Neuronal stem cell (in vitro differentiated cells): Measurements from ENCODE around the gene RAMP2.
"Not testable (repeated sequence)": the region's sequence is repeated elsewhere in the genome, so short reads cannot be mapped to it uniquely, and the experiment has no call there.

Source experiments
- DNase-seq: peaks from one replicate; pipeline ENCODE4 v3.0.0-alpha.2; 2013; ENCODE audit warnings: low spot score
- H2AFZ ChIP-seq: one replicate; pipeline ENCODE4 v1.6.1; 2013; ENCODE audit warnings: mild to moderate bottlenecking, low read length, inconsistent platforms
- H2AK5ac ChIP-seq: 2 replicates; pipeline ENCODE4 v1.6.1; 2013; ENCODE audit warnings: low read depth, mild to moderate bottlenecking, inconsistent platforms, low read length, moderate library complexity, mixed read lengths
- H2BK120ac ChIP-seq: 2 replicates; pipeline ENCODE4 v1.6.1; 2013; ENCODE audit warnings: low read depth, mild to moderate bottlenecking, inconsistent platforms, low read length, moderate library complexity, mixed read lengths
- H2BK12ac ChIP-seq: one replicate; pipeline ENCODE4 v1.6.1; 2013; ENCODE audit warnings: low read length, inconsistent platforms
- H2BK15ac ChIP-seq: 2 replicates; pipeline ENCODE4 v1.6.1; 2013; ENCODE audit warnings: mild to moderate bottlenecking, low read length, inconsistent platforms, mixed read lengths
- H2BK5ac ChIP-seq: one replicate; pipeline ENCODE4 v1.6.1; 2013; ENCODE audit warnings: inconsistent platforms, mild to moderate bottlenecking, low read length, moderate library complexity
- H3K14ac ChIP-seq: one replicate; pipeline ENCODE4 v1.6.1; 2013; ENCODE audit warnings: low read length, inconsistent platforms
- H3K18ac ChIP-seq: 2 replicates; pipeline ENCODE4 v1.6.1; 2013; ENCODE audit warnings: low read length, inconsistent platforms
- H3K23ac ChIP-seq: 2 replicates; pipeline ENCODE4 v1.6.1; 2013; ENCODE audit warnings: low read depth, mild to moderate bottlenecking, mixed read lengths, low read length, inconsistent platforms; ENCODE audit not compliant: poor library complexity
- H3K27ac ChIP-seq: replicated peaks from 3 replicates; pipeline ENCODE4 v1.5.1; 2013; ENCODE audit warnings: low read length, inconsistent platforms
- H3K27me3 ChIP-seq, 3 experiments: 2 replicates each; pipeline ENCODE4 v1.6.1; 2013; ENCODE audit warnings: low read length in 3 of 3, mild to moderate bottlenecking in 2 of 3, inconsistent platforms in 1 of 3, low read depth in 1 of 3, mixed read lengths in 1 of 3, moderate library complexity in 1 of 3; ENCODE audit not compliant: control insufficient read depth in 3 of 3, insufficient read depth in 3 of 3
- H3K36me3 ChIP-seq, 2 donors: replicated peaks in 1 of 2; 2 replicates each; pipeline ENCODE4 v1.6.1; 2013; ENCODE audit warnings: low read length in 2 of 2; ENCODE audit not compliant: control insufficient read depth in 2 of 2, insufficient read depth in 2 of 2
- H3K4ac ChIP-seq: 2 replicates; pipeline ENCODE4 v1.6.1; 2013; ENCODE audit warnings: inconsistent platforms, mild to moderate bottlenecking, low read length, moderate library complexity
- H3K4me1 ChIP-seq, 2 donors: 1 replicate in 1 of 2; 2 replicates in 1 of 2; pipeline ENCODE4 v1.6.1; 2013; ENCODE audit warnings: low read length in 2 of 2, low read depth in 1 of 2; ENCODE audit not compliant: control insufficient read depth in 2 of 2, insufficient read depth in 1 of 2
- H3K4me2 ChIP-seq: one replicate; pipeline ENCODE4 v1.6.1; 2013; ENCODE audit warnings: mild to moderate bottlenecking, low read length, inconsistent platforms; ENCODE audit not compliant: insufficient read depth, poor library complexity, severe bottlenecking
- H3K4me3 ChIP-seq, 2 donors: 2 replicates each; pipeline ENCODE4 v1.5.1; 2013; ENCODE audit warnings: low read length in 2 of 2, mild to moderate bottlenecking in 2 of 2, inconsistent platforms in 1 of 2, moderate library complexity in 1 of 2
- H3K79me1 ChIP-seq: one replicate; pipeline ENCODE4 v1.6.1; 2013; ENCODE audit warnings: low read depth, mild to moderate bottlenecking, inconsistent platforms, low read length, moderate library complexity
- H3K9ac ChIP-seq: one replicate; pipeline ENCODE4 v1.6.1; 2013; ENCODE audit warnings: mild to moderate bottlenecking, low read depth, low read length, inconsistent platforms; ENCODE audit not compliant: poor library complexity
- H3K9me3 ChIP-seq, 2 donors: replicated peaks in 1 of 2; 2 replicates each; pipeline versions ENCODE3 to v1.6.1; 2013; ENCODE audit warnings: low read length in 2 of 2, mild to moderate bottlenecking in 2 of 2, inconsistent platforms in 1 of 2, low read depth in 1 of 2, mixed read lengths in 1 of 2, moderate library complexity in 1 of 2; ENCODE audit not compliant: control insufficient read depth in 2 of 2, insufficient read depth in 1 of 2
- H4K8ac ChIP-seq: one replicate; pipeline ENCODE4 v1.6.1; 2013; ENCODE audit warnings: low read depth, mild to moderate bottlenecking, inconsistent platforms, low read length, moderate library complexity
- H4K91ac ChIP-seq: one replicate; pipeline ENCODE4 v1.6.1; 2013; ENCODE audit warnings: low read length, low read depth, mild to moderate bottlenecking, inconsistent platforms; ENCODE audit not compliant: poor library complexity
- WGBS, 2 donors: extraction: QIAGEN DNeasy Blood & Tissue Kit; methylation state at CpG; one replicate each; pipeline ENCODE4 v1.1.7; 2013; ENCODE audit warnings: missing lambda C conversion rate in 2 of 2, mixed read lengths in 1 of 2; ENCODE audit not compliant: insufficient read length in 2 of 2, insufficient replicate concordance in 1 of 2; ENCODE audit errors: extremely low coverage in 2 of 2; 5-methylcytosine and 5-hydroxymethylcytosine counted together

RAMP2 gene

DNA sequence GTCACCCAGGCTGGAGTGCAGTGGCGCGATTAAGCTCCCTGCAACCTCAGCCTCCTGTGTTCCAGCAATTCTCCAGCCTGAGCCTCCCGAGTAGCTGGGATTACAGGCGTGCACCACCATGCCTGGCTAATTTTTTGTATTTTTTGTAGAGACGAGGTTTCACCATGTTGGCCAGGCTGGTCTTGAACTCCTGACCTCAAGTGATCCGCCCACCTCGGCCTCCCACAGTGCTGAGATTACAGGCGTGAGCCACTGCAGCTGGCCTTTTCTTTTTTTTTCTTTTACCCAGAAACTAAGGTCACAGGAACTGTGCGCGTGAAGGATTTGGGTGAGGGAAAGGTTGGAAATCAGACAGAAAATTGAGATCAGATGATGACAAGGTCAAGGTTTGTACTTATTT is 8.9 kb downstream of the RAMP2 start:
- not testable (repeated sequence) for H3K27ac ChIP-seq, H3K18ac ChIP-seq, H3K4me2 ChIP-seq, H3K27me3 ChIP-seq, H3K36me3 ChIP-seq, H2AK5ac ChIP-seq, H2BK120ac ChIP-seq, H4K8ac ChIP-seq, H3K9ac ChIP-seq, H2BK15ac ChIP-seq, H3K14ac ChIP-seq, H3K4ac ChIP-seq, H2AFZ ChIP-seq, H3K79me1 ChIP-seq, H3K9me3 ChIP-seq, H3K4me3 ChIP-seq, H3K4me1 ChIP-seq, H4K91ac ChIP-seq, H3K23ac ChIP-seq, DNase-seq, H2BK5ac ChIP-seq, H2BK12ac ChIP-seq
- WGBS, 2 donors = no CpG with 5 or more reads among the region's 10 CpGs

DNA sequence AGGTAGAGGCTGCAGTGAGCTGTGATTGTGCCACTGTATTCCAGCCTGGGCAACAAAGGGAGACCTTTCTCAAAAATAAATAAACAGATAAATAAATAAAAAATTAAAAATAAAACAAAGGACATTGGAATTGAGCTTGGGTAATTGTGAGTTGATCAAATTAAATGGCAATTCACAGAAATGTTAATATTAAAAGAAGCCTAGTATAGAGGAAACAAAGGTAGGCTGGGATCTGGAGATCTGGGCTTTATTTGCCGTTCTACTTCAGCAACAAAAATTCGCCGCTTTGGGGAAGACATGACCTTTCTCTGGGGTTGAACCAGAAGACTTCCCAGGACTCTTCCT is 11.9 kb downstream of the RAMP2 start:
- no peak overlapping the region for H2BK5ac ChIP-seq
- H2BK15ac ChIP-seq = no peak overlapping the region
- no CpG with 5 or more reads among the region's 3 CpGs for WGBS, 2 donors
- H3K27me3 ChIP-seq = no peaks in the 10 kb centered on the region
- no peak overlapping the region for H4K8ac ChIP-seq
- peaks cover 11 to 35% of the 10 kb centered on the region in 2 donors for H3K36me3 ChIP-seq
- H3K4ac ChIP-seq = no peak overlapping the region
- H2BK120ac ChIP-seq = no peak overlapping the region
- H3K79me1 ChIP-seq = peaks cover 4% of the 10 kb centered on the region
- H3K9me3 ChIP-seq = no peaks in the 10 kb centered on the region
- H3K4me2 ChIP-seq = peak overlapping the region; percentile 53
- H3K4me3 ChIP-seq = peak overlapping the region; percentile 92 to 98
- H3K14ac ChIP-seq = no peak overlapping the region
- H3K9ac ChIP-seq = no peak overlapping the region
- no peak overlapping the region for H2BK12ac ChIP-seq
- peaks cover 3 to 7% of the 10 kb centered on the region in 2 donors for H3K4me1 ChIP-seq
- H2AFZ ChIP-seq = peak overlapping the region; percentile 96
- no peak overlapping the region for H2AK5ac ChIP-seq
- no peak overlapping the region for H4K91ac ChIP-seq
- DNase-seq = no peak
- no peak overlapping the region for H3K27ac ChIP-seq
- no peak overlapping the region for H3K18ac ChIP-seq
- H3K23ac ChIP-seq = no peak overlapping the region

DNA sequence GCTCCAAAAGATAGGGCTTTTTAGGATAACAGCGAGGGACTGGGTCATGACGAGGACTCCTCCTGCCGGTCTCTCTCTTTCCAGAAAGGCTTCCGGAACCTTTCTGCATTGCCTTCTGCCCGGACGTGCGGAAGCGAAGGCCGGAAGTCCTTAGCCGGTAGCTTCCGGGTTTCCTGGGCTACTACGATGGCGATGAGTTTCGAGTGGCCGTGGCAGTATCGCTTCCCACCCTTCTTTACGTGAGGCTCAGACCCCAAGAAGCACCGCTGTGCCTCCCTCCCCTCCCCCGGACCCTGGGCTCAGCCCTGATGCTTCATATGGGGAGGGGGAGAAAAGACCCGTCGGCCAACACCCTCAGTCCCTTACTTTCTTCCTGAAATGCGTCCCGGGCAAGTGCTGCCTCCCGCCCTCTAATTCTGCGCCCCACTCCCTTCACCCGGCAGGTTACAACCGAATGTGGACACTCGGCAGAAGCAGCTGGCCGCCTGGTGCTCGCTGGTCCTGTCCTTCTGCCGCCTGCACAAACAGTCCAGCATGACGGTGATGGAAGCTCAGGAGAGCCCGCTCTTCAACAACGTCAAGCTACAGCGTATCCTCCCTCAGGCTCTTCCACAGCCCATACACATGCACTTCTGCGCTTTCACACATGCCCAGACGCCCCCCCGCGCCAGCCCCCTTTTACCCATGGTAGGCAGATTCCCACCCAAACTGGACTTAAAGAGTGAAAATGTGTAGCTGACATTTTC is 12.4 kb downstream of the RAMP2 start, which contains the start of gene VPS25:
VPS25 (plus strand) TSS at position 160 of the 746 bp plus-strand sequence; CDS start at position 187, 27 bp downstream.
- Histone ChIP-seq H3K14ac (peak within 1 kb of the TSS; percentile 85), H2BK120ac (no peak within 1 kb of the TSS), H3K18ac (peak within 1 kb of the TSS; percentile 98), H3K79me1 (peaks cover 4% of the 10 kb centered on the region), H2BK15ac (no peak within 1 kb of the TSS), H3K9me3 (no peaks in the 10 kb centered on the region), H2AFZ (peak within 1 kb of the TSS; percentile 96), H3K4me1 (peaks cover 3 to 7% of the 10 kb centered on the region in 2 donors), H4K91ac (peak within 1 kb of the TSS; percentile 82), H2BK5ac (no peak within 1 kb of the TSS), H3K4me2 (peak within 1 kb of the TSS; percentile 90), H3K36me3 (peaks cover 13 to 40% of the 10 kb centered on the region in 2 donors), H3K9ac (peak within 1 kb of the TSS; percentile 93), H3K23ac (peak within 1 kb of the TSS; percentile 97), H2BK12ac (no peak within 1 kb of the TSS), H3K4me3 (peak within 1 kb of the TSS; percentile 92 to 98), H3K27ac (no peak within 1 kb of the TSS), H4K8ac (peak within 1 kb of the TSS; percentile 88), H3K4ac (peak within 1 kb of the TSS; percentile 32), H2AK5ac (peak within 1 kb of the TSS; percentile 67), H3K27me3 (no peaks in the 10 kb centered on the region)
- no CpG with 5 or more reads among the region's 39 CpGs for WGBS, 2 donors
- peak; percentile 68 for DNase-seq

GRCh38 chr17:42774066-42774745 is 13.2 kb downstream of the RAMP2 start:
- no peak for DNase-seq
- H3K4ac ChIP-seq = no peak overlapping the region
- no peak overlapping the region for H3K23ac ChIP-seq
- H3K9me3 ChIP-seq = no peaks in the 10 kb centered on the region
- WGBS, 2 donors = no CpG with 5 or more reads among the region's 3 CpGs
- no peak overlapping the region for H3K14ac ChIP-seq
- no peak overlapping the region for H2BK5ac ChIP-seq
- peaks cover 3 to 7% of the 10 kb centered on the region in 2 donors for H3K4me1 ChIP-seq
- H3K18ac ChIP-seq = no peak overlapping the region
- peaks cover 15 to 47% of the 10 kb centered on the region in 2 donors for H3K36me3 ChIP-seq
- peak overlapping the region; percentile 96 for H2AFZ ChIP-seq
- H4K8ac ChIP-seq = no peak overlapping the region
- no peak overlapping the region for H2BK15ac ChIP-seq
- H2BK12ac ChIP-seq = no peak overlapping the region
- H4K91ac ChIP-seq = no peak overlapping the region
- peaks cover 4% of the 10 kb centered on the region for H3K79me1 ChIP-seq
- no peak overlapping the region for H3K27ac ChIP-seq
- peak overlapping the region; percentile 90 for H3K4me2 ChIP-seq
- no peak overlapping the region for H2BK120ac ChIP-seq
- peak overlapping the region; percentile 92 to 98 for H3K4me3 ChIP-seq
- H3K9ac ChIP-seq = no peak overlapping the region
- no peaks in the 10 kb centered on the region for H3K27me3 ChIP-seq
- H2AK5ac ChIP-seq = peak overlapping the region; percentile 67
